Cerebellar cortex (tissue), 1 donor: ENCODE results near the gene TEX12.
"Not testable (repeated sequence)": the region's sequence is repeated elsewhere in the genome, so short reads cannot be mapped to it uniquely, and the experiment has no call there.

Experiments used
- DNase-seq: peaks from one replicate; pipeline ENCODE4 v3.0.0-alpha.2; 2015; ENCODE audit warnings: low spot score

TEX12 gene

GRCh38 chr11:112167145-112167544 is at the start of gene TEX12:
Gene TEX12 (plus strand): TSS chr11:112167372. CDS start chr11:112169269, 1,897 bp downstream.
- no peak for DNase-seq

- DNase-seq: no peak
Observed at GRCh38 chr11:112118176-112118575, 49.0 kb upstream of the TEX12 start.

- no peak for DNase-seq
Observed at GRCh38 chr11:112121981-112122615, 45.1 kb upstream of the TEX12 start.

GRCh38 chr11:112123129-112123528 is 44.0 kb upstream of the TEX12 start:
- DNase-seq: no peak

GRCh38 chr11:112127056-112127455 is 40.1 kb upstream of the TEX12 start:
- DNase-seq: no peak

GRCh38 chr11:112128483-112129121 is 38.6 kb upstream of the TEX12 start:
- no peak for DNase-seq

GRCh38 chr11:112129656-112130055 is 37.5 kb upstream of the TEX12 start:
- DNase-seq: no peak

- DNase-seq: no peak
Observed at GRCh38 chr11:112132737-112133136, 34.4 kb upstream of the TEX12 start.

- DNase-seq: no peak
Observed at GRCh38 chr11:112134473-112134872, 32.7 kb upstream of the TEX12 start.

- no peak for DNase-seq
Observed at GRCh38 chr11:112143597-112143996, 23.6 kb upstream of the TEX12 start.

- DNase-seq: no peak
Observed at GRCh38 chr11:112150517-112150916, 16.7 kb upstream of the TEX12 start.

GRCh38 chr11:112156153-112156955 is 10.8 kb upstream of the TEX12 start:
- DNase-seq: no peak

GRCh38 chr11:112156956-112157766 is 10.0 kb upstream of the TEX12 start:
- DNase-seq: no peak

GRCh38 chr11:112159098-112160065 is 7.8 kb upstream of the TEX12 start:
- DNase-seq: no peak

GRCh38 chr11:112160091-112160848 is 6.9 kb upstream of the TEX12 start:
- DNase-seq: no peak

GRCh38 chr11:112161012-112161411 is 6.2 kb upstream of the TEX12 start:
- DNase-seq: no peak

- DNase-seq: not testable (repeated sequence)
Observed at GRCh38 chr11:112162200-112162599, 5.0 kb upstream of the TEX12 start.

GRCh38 chr11:112162761-112163546 is 4.2 kb upstream of the TEX12 start:
- no peak for DNase-seq
